MG63 (cell line): Measurements from ENCODE around the gene LRG1. TPM values are rescaled to one million over a fixed set of nuclear protein-coding genes. Genes with fewer than 3 reads are reported as not detected.

Experiments used
- DNase-seq: peaks from one replicate; pipeline ENCODE4 v3.0.0-alpha.2; 2020
- H3K27me3 ChIP-seq: fragments of 250-450 bp; sonication (Bioruptor Pico); 2 replicates; pipeline ENCODE4 v1.5.1; 2020; ENCODE audit warnings: mild to moderate bottlenecking, moderate library complexity
- H3K36me3 ChIP-seq: fragments of 250-450 bp; sonication (Bioruptor Pico); 2 replicates; pipeline ENCODE4 v1.5.1; 2020; ENCODE audit warnings: mild to moderate bottlenecking, moderate library complexity
- H3K4me3 ChIP-seq: fragments of 250-450 bp; sonication (Bioruptor Pico); 2 replicates; pipeline ENCODE4 v1.5.1; 2020; ENCODE audit warnings: mild to moderate bottlenecking, moderate library complexity
- H3K9me3 ChIP-seq: fragments of 250-450 bp; sonication (Bioruptor Pico); 2 replicates; pipeline ENCODE4 v1.5.1; 2020; ENCODE audit warnings: mild to moderate bottlenecking, moderate library complexity
- total RNA-seq: library from RNA; depleted of rRNA; stranded (reverse); fragments of >200 nt; shearing (Covaris generic); gene quantifications from 2 replicates; pipeline ENCODE4 v1.2.3, GENCODE V29; 2014; ENCODE audit warnings: low replicate concordance

LRG1 gene
- total RNA-seq, 1 experiment from 2014 or later = not detected

DNA sequence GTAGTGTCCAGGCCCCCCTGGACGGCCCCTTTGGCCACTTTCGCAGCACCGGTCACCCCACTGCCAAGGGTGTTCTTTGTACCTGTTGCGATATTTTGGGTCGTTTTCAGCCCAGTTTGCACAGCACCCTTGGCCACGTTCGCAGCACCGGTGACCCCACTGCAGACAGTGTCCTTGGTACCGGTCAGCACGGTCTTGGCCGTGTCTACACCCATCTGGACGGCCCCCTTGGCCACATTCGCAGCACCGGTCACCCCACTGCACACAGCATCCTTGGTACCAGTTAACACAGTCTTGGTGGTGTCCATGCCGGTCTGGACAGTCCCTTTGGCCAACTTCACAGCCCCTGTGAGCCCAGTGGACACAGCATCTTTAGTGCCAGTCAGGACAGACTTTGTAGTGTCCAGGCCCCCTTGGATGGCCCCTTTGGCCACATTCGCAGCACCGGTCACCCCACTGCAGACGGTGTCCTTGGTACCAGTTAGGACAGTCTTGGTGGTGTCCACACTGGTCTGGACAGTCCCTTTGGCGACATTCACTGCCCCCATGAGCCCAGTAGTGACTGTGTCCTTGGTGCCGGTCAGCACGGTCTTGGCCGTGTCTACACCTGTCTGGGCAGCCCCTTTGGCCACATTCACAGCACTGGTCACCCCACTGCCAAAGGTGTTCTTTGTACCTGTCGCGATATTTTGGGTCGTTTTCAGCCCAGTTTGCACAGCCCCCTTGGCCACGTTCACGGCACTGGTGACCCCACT, 28.4 kb downstream of the LRG1 start:
- no peak for DNase-seq
- Histone ChIP-seq H3K9me3 (no peaks in the 10 kb centered on the region), H3K27me3 (no peaks in the 10 kb centered on the region), H3K4me3 (no peak overlapping the region), H3K36me3 (no peaks in the 10 kb centered on the region)

DNA sequence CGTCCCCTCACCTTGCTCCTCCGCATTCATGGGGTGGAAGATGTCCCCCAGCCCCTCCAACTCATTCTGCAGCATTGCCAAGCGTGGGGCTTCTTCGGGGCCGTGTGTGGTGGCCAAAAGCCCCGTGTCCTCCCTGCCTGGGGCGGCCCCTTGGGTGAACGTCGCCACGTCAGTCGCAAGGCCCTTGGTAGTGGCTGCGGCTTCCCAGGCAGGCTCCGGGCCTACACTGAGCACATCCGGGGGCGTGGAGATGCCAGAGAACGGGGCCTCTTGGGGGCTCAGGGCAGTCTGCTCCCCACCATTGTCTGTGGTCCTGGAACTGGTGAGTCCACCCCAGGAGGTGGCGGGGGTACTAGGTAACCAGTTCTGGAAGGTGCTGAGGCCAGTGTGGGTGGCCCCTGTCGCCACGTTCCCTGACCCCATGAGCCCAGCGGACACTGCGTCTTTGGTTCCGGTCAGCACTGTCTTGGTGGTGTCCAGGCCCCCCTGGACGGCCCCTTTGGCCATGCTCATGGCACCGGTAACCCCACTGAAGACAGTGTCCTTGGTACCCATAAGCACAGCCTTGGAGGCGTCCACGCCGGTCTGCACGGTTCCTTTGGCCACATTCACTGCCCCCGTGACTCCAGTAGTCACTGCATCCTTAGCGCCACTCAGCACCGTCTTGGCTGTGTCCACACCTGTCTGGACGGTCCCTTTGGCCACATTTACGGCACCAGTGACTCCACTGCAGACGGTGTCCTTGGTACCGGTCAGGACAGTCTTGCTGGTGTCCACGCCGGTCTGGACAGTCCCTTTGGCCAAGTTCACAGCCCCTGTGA, 29.2 kb downstream of the LRG1 start:
- H3K4me3 ChIP-seq = no peak overlapping the region
- DNase-seq = no peak
- H3K9me3 ChIP-seq = no peaks in the 10 kb centered on the region
- H3K36me3 ChIP-seq = no peaks in the 10 kb centered on the region
- no peaks in the 10 kb centered on the region for H3K27me3 ChIP-seq

DNA sequence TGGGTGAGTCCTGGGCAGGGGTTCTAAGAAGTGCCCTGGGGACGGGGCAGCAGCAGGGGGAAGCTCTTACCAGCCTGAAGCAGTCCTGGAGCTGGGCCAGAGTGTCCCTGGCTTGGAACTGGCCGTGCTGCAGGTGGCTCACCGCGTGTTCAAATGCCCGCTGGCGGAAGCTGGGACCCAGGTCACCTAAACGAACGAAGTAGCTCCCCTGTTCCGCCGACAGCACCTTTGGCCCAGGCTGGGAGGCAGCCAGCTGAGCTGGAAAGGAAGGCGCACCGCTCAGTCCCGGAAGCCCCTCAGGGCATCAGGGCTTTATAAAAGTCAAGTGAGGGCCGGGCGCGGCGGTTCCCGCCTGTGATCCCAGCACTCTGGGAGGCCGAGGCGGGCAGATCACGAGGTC, 31.1 kb downstream of the LRG1 start:
- Histone ChIP-seq H3K27me3 (no peaks in the 10 kb centered on the region), H3K36me3 (no peaks in the 10 kb centered on the region)
- no peak for DNase-seq

DNA sequence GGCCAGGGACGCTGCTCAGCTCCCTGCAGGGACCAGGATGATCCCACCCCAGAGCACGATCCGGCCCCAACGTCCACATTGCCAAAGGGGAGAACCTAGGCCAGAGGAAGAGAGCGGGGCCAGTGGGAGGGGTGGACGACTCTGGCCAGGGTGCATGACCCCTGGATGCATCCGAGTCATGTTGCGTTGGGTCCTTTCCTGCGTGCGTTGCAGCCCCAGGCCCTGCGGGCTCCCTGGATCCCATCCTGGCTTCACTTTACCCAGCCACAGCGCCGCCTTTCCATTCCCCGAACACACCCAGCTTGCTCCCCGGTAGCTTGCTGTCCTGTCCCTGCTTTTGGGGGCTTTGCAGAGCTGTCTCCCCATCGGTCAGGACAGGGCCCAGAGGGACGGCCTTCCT, 32.0 kb downstream of the LRG1 start:
- no peaks in the 10 kb centered on the region for H3K36me3 ChIP-seq
- H3K27me3 ChIP-seq = no peaks in the 10 kb centered on the region
- DNase-seq = no peak
- H3K9me3 ChIP-seq = no peaks in the 10 kb centered on the region
- H3K4me3 ChIP-seq = no peak overlapping the region

More for the DNA sequence above, 31.1 kb downstream of the LRG1 start:
- Histone ChIP-seq H3K4me3 (no peak overlapping the region), H3K9me3 (no peaks in the 10 kb centered on the region)

DNA sequence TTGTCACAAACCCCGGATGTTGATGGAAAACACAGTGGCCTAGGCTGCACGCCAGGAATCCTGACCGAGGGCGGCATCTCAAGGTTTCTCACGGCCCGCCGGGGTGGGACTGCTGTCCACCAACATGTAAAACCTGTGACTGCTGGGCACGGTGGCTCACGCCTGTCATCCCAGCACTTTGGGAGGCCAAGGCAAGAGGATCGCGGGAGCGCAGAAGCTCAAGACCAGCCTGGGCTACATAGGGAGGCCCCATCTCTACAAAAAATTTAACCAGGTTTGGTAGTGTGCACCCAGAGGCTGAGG, 32.7 kb downstream of the LRG1 start:
- Histone ChIP-seq H3K36me3 (no peaks in the 10 kb centered on the region), H3K9me3 (no peaks in the 10 kb centered on the region), H3K27me3 (no peaks in the 10 kb centered on the region), H3K4me3 (no peak overlapping the region)
- no peak for DNase-seq

DNA sequence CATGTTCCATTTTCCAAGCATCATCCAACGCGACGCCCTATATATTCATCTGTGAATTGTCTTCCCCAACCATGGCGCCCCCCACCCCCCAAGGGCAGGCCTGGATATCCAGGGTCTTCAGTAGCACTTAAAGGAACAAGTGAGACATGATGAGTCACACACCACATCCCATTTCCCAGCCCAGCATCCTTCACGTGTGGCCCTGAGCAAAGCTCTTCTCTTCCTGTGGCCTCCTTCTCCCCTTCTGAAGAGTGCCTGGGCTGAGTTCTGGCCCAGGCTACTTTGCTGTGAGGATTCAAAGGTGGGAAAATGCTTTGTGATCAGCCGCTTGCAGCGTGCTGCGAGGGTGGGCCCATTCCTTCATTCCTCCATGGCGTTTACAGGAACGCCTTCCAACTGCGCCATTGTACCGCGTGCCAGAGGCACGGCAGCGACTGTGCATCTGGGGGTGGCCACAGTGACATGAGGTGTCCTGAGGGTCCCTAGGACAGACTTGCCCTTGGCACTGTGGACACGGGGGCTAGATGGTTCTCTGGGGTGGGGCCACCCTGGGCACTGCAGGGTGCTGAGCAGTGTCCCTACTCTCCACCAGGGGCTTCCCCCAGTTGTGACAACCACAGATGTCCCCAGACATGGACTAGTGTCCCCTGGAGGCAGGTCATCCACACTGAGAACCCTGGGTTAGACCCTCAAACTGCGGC, 33.2 kb downstream of the LRG1 start:
- DNase-seq = peak; percentile 22
- no peaks in the 10 kb centered on the region for H3K36me3 ChIP-seq
- H3K9me3 ChIP-seq = no peaks in the 10 kb centered on the region
- H3K27me3 ChIP-seq = no peaks in the 10 kb centered on the region
- no peak overlapping the region for H3K4me3 ChIP-seq

DNA sequence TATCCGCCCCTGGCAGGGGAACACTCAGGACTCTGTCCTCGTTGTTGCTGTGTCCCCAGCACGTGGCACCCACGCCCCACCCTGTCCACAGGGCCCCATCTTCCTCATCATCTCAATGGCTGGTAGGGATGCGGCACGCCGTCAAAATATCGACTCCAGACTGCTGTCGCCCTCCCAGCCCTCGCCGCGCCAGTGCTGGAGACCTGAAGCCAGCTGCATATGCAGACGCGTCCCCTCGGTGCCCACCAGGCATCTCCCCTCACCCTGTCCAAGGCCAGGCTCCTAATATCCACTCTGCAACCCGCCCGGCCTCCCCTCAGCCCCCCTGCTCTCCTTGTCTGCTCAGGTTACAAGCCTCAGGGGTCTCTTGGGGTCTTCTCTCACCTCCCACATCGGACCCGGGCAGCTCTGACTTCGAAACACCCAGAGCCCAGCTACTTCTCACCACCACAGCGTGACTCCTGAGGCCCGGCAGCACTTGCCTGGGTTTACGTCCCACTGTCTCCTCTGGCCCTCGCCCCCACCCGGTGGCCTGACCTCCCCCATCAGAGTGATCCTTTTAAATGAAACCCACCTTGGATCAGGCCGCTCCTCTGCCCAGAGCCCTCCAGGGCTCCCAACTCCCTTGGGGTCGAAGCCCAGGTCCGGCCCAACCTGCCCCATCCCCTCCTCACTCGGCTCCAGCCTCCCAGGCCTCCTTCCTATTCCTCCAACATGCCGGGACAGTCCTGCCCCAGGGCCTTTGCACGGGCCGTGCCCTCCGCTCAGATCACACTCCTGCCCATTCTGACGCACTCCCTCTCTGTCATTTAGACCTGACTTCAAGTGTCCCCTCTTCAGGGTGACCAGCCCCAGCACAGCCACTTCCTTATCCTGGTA, 34.0 kb downstream of the LRG1 start:
- H3K9me3 ChIP-seq = no peaks in the 10 kb centered on the region

DNA sequence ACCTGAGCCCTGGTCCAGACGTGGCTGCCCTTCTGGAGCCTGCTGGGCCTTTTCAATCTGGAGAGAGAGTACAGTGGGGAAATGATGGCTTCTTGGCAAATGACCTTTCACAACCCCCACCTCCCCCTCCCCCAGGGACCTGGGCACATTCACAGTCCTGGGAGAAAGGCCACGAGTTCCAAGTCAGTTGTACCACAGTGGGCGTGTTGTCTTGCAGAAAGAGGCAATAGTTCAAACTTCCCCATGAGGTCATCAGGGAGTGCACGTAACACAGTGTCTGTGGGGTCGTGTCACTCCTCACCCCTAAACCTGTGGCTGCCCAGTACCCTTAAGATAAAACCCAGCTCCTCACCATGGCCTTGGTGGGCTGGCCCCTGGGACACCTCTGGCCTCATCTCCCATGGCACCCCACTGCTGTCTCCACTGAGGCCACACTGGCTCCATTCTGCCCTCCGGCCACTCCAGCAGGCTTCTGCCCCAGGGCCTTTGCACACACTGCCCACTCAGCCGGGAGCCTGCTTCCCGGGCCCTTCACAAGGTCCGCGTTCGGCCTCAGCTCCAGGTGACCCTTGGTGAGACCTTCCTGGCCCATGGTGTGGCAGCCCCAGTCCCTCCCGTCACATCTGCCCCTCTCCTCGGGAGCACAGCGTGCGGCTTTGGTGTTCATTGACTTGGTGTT, 34.8 kb downstream of the LRG1 start:
- no peak for DNase-seq
- H3K27me3 ChIP-seq = no peaks in the 10 kb centered on the region
- H3K9me3 ChIP-seq = no peaks in the 10 kb centered on the region
- H3K36me3 ChIP-seq = no peaks in the 10 kb centered on the region
- H3K4me3 ChIP-seq = no peak overlapping the region

More for the DNA sequence above, 34.0 kb downstream of the LRG1 start:
- Histone ChIP-seq H3K4me3 (no peak overlapping the region), H3K36me3 (no peaks in the 10 kb centered on the region), H3K27me3 (no peaks in the 10 kb centered on the region)
- no peak for DNase-seq

DNA sequence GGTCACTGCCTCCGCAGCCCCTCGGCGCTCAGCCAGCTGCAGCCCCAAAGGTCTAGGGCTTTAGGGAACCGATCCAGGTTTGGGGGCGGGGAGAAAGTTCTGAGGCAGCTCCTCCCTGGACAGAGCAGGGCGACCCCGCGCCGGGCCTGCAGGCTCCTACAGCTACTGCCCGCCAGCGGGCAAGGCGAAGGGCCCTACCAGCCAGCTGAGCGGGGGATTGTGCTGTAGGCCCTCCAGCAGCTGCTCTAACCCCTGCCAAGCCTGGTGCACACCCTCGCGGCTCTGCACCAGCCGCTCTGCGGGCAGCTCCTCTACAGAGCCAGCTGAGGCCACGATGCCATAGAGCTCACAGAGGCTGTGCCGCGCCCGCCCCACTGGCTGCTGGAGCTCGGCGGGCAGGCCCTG, 35.5 kb downstream of the LRG1 start:
- no peak overlapping the region for H3K4me3 ChIP-seq
- no peaks in the 10 kb centered on the region for H3K36me3 ChIP-seq
- DNase-seq = no peak
- H3K9me3 ChIP-seq = no peaks in the 10 kb centered on the region
- H3K27me3 ChIP-seq = no peaks in the 10 kb centered on the region

DNA sequence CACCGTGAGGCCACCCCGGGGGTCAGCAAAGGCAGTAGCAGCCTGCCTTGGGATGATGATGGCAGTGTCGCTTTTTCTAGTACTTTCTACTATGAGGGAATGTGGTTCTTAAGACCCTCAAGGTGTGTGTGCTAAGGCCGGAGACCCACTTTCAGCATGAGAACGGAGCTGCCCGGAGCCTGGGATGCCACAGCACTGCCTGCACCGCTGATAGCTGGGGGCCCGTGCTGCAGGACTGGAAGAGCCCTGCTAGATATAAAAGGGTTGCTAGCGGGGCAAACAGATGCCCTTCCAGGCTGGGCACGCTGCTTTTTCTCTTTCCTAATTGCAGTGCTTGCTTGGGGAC, 36.0 kb downstream of the LRG1 start:
- Histone ChIP-seq H3K27me3 (no peaks in the 10 kb centered on the region), H3K36me3 (no peaks in the 10 kb centered on the region), H3K4me3 (no peak overlapping the region), H3K9me3 (no peaks in the 10 kb centered on the region)
- no peak for DNase-seq

DNA sequence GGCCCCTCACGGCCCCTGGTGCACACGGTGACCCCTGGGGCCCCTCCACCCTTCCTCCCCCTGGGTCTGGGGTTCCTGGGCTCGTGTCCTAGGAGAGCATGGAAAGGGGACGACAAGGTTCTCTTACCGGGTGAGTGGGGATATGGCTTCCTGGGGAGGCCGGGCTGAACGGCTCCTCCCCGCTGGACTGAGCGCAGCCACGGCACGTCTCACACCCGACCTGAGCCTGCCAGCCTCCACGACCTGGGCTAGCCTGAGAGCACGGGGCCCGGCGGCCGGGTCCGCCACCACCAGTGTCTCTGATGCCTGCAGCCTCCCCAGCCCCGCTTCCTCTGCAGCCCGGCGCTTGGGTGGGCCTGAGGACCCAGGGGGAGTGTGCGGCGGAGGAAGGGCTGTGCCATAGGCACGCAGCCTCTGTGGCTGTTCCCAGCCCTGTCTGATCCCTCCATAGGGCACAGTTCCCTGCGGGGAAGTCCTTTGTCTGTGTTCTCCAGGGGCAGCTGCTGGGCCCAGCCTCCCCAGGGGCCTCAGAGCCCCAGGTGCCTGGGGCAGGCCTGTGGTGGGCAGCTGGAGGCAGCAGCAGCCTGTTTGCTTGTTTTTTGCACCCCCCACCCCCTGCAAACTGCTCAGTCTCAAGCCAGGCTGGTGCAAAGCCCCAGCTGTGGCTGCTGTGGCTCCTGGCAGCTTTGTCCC, 36.6 kb downstream of the LRG1 start:
- Histone ChIP-seq H3K9me3 (no peaks in the 10 kb centered on the region), H3K36me3 (no peaks in the 10 kb centered on the region), H3K4me3 (no peak overlapping the region), H3K27me3 (no peaks in the 10 kb centered on the region)
- no peak for DNase-seq

DNA sequence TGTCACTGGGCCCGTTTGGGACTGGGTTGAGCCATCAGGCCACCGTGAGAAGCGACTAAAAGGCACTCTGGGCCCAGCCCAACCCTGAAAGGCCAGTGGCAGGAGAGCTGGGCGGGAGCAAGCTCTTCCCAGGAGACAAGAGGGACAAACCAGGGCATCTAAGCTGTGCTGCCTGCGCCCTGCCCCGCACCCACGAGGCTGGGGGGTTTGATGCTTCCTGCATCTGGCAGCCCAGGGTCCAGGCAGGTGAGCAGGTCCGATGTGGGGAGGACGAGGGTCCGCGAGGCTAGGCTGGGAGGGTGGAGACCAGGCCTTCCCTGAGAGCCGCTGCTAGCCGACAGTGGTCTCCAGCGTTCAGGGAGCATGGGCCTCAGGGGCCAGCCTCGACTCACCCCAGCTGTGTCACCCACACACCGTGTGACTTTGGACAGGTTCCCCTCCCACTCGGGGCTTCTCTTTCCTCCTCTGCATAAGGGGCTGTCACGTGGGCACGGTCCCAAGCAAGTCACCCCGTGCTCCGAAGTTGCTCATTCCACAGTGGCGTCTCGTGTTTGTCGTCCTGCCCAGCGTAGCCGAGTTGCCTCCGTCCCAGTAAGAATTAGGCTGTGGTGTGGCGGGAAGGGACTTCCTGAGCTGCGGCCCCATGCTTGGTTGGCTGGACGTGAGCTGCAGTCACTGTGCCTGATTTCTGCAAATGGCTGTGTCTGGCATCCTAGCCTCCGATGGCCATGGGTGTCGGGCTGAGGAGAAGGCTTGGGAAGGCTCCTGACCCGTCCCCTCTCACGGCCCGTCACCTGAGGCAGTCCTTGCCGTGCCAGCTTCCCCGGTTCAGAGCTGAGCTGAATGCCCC, 37.3 kb downstream of the LRG1 start:
- Histone ChIP-seq H3K4me3 (no peak overlapping the region), H3K36me3 (no peaks in the 10 kb centered on the region), H3K27me3 (no peaks in the 10 kb centered on the region), H3K9me3 (no peaks in the 10 kb centered on the region)
- no peak for DNase-seq

DNA sequence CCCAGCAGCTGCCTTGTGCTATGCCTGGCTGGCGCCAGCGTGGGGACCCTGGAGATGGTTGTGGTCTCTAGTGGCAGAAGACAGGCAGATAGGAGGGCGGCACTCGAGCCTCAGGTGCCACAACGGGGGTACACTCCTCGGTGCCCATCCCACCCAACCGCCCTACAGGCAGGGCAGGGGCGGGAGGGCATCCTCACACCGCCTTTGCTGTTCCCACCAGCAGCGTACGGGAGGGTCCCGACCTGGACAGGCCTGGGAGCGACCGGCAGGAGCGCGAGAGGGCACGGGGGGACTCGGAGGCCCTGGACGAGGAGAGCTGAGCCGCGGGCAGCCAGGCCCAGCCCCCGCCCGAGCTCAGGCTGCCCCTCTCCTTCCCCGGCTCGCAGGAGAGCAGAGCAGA, 38.1 kb downstream of the LRG1 start:
- DNase-seq = no peak
- Histone ChIP-seq H3K36me3 (no peaks in the 10 kb centered on the region), H3K4me3 (no peak overlapping the region), H3K27me3 (no peaks in the 10 kb centered on the region), H3K9me3 (no peaks in the 10 kb centered on the region)

DNA sequence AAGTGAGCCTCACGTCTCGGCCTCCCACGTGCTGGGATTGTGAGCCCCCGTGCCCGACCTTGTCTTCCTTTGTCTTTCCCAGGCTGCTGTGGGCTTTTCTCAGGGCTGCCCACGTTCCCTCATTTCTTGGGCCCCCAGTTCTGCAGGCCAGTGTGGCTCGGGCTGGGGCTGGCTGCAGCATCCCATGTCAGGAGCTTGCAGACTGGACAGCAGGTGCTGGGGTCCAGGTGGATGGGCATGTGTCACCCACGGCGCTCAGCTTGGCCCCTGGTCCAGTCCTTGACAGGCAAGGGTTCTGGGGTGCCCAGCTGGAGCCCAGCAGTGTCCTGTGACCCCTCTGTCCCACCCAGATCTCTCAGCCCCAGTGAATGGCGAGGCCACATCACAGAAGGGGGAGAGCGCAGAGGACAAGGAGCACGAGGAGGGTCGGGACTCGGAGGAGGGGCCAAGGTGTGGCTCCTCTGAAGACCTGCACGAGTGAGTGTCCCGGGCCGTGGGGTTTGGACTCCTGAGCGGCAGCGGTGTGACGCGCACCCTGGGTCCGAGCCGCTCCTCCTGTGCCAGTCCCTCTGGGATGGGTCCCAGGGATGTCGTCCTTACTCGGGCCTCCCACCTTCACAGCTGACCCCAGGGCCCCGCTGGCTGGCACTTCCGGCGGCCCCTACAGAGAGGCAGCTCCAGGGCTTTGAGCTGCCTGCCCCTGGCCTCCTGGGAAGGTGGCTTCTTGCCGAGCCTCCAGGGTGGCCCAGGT, 38.8 kb downstream of the LRG1 start:
- Histone ChIP-seq H3K36me3 (no peaks in the 10 kb centered on the region), H3K9me3 (no peaks in the 10 kb centered on the region), H3K4me3 (no peak overlapping the region), H3K27me3 (no peaks in the 10 kb centered on the region)
- no peak for DNase-seq
